ENCODE data around the gene JAKMIP1.

The JAKMIP1 gene

DNA sequence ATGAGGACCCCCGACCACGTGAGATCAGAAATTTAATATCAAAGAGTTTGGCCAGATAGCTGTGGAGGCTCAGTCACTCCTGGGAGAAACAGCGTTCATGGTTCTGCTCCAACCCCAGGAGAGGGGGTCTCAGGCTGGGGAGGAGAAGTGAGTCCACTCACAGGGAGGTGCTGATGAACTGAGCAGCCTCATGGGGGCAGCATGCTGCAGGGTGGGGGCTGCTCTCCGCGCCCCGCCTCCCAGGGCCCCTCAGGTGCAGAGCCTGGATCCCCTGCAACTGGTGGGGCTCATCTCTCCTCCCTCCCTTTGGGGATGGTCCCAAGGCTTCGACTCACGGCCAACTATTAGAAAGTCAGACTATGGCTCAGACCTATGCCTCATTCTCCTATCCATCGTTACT, 155.5 kb downstream of the JAKMIP1 start:
- H3K4me3 ChIP-seq (ENCODE audit: low read length), result no peak overlapping the region
- H3K4me1 ChIP-seq (ENCODE audit: low read length), result peaks cover 16% of the 10 kb centered on the region
- H3K36me3 ChIP-seq (replicated peaks; ENCODE audit: insufficient read depth, low read length), result no peaks in the 10 kb centered on the region
- H3K79me2 ChIP-seq (ENCODE audit: low read length), result no peaks in the 10 kb centered on the region
- no peak for DNase-seq
- H3K9ac ChIP-seq (ENCODE audit: low read length), result no peak overlapping the region
- no peak overlapping the region for H3K4me2 ChIP-seq (ENCODE audit: low read depth, low read length)
- H4K20me1 ChIP-seq (ENCODE audit: insufficient read depth, low read length), result no peaks in the 10 kb centered on the region
- no peak overlapping the region for H3K27ac ChIP-seq (ENCODE audit: low read length)
- peaks cover 3% of the 10 kb centered on the region; the same call in 1 of the 2 replicates for H3K27me3 ChIP-seq (replicated peaks; ENCODE audit: insufficient read depth, low read length)
- no peak for TF ChIP-seq EZH2 (optimal IDR thresholded peaks at IDR 0.05; ENCODE audit: low read depth, low read length)
- no peak for TF ChIP-seq EZH2phosphoT487 (IDR thresholded peaks at IDR 0.05; ENCODE audit: low read length)
- TF ChIP-seq, protein P1, sequence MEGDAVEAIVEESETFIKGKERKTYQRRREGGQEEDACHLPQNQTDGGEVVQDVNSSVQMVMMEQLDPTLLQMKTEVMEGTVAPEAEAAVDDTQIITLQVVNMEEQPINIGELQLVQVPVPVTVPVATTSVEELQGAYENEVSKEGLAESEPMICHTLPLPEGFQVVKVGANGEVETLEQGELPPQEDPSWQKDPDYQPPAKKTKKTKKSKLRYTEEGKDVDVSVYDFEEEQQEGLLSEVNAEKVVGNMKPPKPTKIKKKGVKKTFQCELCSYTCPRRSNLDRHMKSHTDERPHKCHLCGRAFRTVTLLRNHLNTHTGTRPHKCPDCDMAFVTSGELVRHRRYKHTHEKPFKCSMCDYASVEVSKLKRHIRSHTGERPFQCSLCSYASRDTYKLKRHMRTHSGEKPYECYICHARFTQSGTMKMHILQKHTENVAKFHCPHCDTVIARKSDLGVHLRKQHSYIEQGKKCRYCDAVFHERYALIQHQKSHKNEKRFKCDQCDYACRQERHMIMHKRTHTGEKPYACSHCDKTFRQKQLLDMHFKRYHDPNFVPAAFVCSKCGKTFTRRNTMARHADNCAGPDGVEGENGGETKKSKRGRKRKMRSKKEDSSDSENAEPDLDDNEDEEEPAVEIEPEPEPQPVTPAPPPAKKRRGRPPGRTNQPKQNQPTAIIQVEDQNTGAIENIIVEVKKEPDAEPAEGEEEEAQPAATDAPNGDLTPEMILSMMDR (IDR thresholded peaks at IDR 0.05; ENCODE audit: low read length), result no peak
- no peaks in the 10 kb centered on the region for H3K9me3 ChIP-seq (replicated peaks; ENCODE audit: insufficient read depth, low read length)
- no peak overlapping the region for H2AFZ ChIP-seq (ENCODE audit: low read length)
- no peaks in the 10 kb centered on the region for H3K9me2 ChIP-seq (replicated peaks; ENCODE audit: insufficient read depth, low read length)
- peaks cover 6% of the 10 kb centered on the region; the same call in 1 of the 2 replicates for H3F3A ChIP-seq (ENCODE audit: insufficient read depth, low read length)

DNA sequence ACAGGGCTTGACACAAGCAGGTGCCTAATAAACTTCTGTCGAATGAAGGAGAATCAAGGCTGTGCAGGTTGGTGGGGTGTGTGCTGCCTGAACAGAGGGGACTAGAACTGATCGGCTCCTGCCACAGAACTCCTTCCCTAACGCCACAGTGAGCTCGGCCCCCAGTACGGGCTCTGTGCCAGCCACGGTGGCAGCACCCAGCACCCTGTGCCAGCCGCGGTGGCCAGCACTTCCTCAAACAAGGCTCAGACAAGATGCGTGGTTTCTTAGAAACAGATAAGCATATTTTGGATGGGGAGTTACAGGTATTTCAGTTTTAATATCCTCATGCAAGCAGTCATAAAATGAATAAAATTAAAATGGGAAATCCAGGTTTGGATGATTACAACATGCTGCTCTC, 156.1 kb downstream of the JAKMIP1 start:
- no peak overlapping the region for H3K4me2 ChIP-seq (ENCODE audit: low read depth, low read length)
- H3K79me2 ChIP-seq (ENCODE audit: low read length), result no peaks in the 10 kb centered on the region
- H3K9ac ChIP-seq (ENCODE audit: low read length), result no peak overlapping the region
- H3K27me3 ChIP-seq (replicated peaks; ENCODE audit: insufficient read depth, low read length), result peaks cover 5% of the 10 kb centered on the region; the same call in 1 of the 2 replicates
- no peak for DNase-seq
- H3F3A ChIP-seq (ENCODE audit: insufficient read depth, low read length), result peaks cover 6% of the 10 kb centered on the region; the same call in 1 of the 2 replicates
- H3K9me2 ChIP-seq (replicated peaks; ENCODE audit: insufficient read depth, low read length), result no peaks in the 10 kb centered on the region
- no peaks in the 10 kb centered on the region for H3K9me3 ChIP-seq (replicated peaks; ENCODE audit: insufficient read depth, low read length)
- peaks cover 16% of the 10 kb centered on the region for H3K4me1 ChIP-seq (ENCODE audit: low read length)
- no peak overlapping the region for H2AFZ ChIP-seq (ENCODE audit: low read length)
- H4K20me1 ChIP-seq (ENCODE audit: insufficient read depth, low read length), result no peaks in the 10 kb centered on the region
- TF ChIP-seq EZH2phosphoT487 (IDR thresholded peaks at IDR 0.05; ENCODE audit: low read length), result no peak
- TF ChIP-seq, protein P1 (IDR thresholded peaks at IDR 0.05; ENCODE audit: low read length), result no peak
- H3K27ac ChIP-seq (ENCODE audit: low read length), result no peak overlapping the region
- no peak overlapping the region for H3K4me3 ChIP-seq (ENCODE audit: low read length)
- no peaks in the 10 kb centered on the region for H3K36me3 ChIP-seq (replicated peaks; ENCODE audit: insufficient read depth, low read length)

DNA sequence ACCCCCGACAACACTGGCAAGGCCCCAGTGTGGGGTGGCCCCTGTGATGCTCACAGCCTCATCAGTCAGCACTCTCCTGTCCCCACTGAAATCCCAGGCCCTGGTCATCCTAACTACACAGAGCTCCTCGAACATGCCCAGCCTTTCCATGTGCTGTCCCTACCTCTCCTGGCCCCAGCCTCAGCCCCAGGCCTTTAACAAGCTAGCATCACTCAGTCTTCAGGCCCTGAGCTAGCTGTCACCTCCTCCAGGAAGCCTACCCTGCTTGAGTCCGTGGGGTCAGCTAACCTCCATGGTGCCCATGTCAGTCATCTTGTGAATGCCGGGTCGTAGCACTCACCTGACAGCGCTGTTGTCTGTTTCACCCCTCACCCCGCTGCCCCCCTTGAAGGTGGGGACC, 156.5 kb downstream of the JAKMIP1 start:
- Histone ChIP-seq H4K20me1 (ENCODE audit: insufficient read depth, low read length) (no peaks in the 10 kb centered on the region), H3K27ac (ENCODE audit: low read length) (no peak overlapping the region), H3K79me2 (ENCODE audit: low read length) (no peaks in the 10 kb centered on the region), H3K27me3 (replicated peaks; ENCODE audit: insufficient read depth, low read length) (peaks cover 6% of the 10 kb centered on the region; the same call in 1 of the 2 replicates), H3K4me1 (ENCODE audit: low read length) (peaks cover 16% of the 10 kb centered on the region), H3K4me2 (ENCODE audit: low read depth, low read length) (no peak overlapping the region), H3F3A (ENCODE audit: insufficient read depth, low read length) (peaks cover 6% of the 10 kb centered on the region; the same call in 1 of the 2 replicates), H3K4me3 (ENCODE audit: low read length) (no peak overlapping the region), H3K9me2 (replicated peaks; ENCODE audit: insufficient read depth, low read length) (no peaks in the 10 kb centered on the region), H3K9me3 (replicated peaks; ENCODE audit: insufficient read depth, low read length) (no peaks in the 10 kb centered on the region), H3K9ac (ENCODE audit: low read length) (no peak overlapping the region), H3K36me3 (replicated peaks; ENCODE audit: insufficient read depth, low read length) (no peaks in the 10 kb centered on the region), H2AFZ (ENCODE audit: low read length) (no peak overlapping the region)
- no peak for TF ChIP-seq EZH2phosphoT487 (IDR thresholded peaks at IDR 0.05; ENCODE audit: low read length)
- no peak for TF ChIP-seq EZH2 (optimal IDR thresholded peaks at IDR 0.05; ENCODE audit: low read depth, low read length)
- TF ChIP-seq, protein P1 (IDR thresholded peaks at IDR 0.05; ENCODE audit: low read length), result no peak
- no peak for DNase-seq

Measured in MM.1S (cell line).